Measurements from ENCODE around the gene IL17RE. TPM values are rescaled to one million over a fixed set of nuclear protein-coding genes. Genes with fewer than 3 reads are reported as not detected.

IL17RE gene
- total and polyA plus RNA-seq, 2 donors (not counting 3 experiments of a cell fraction or from before 2014, with no cell fraction given) = 1.2 to 1.3 TPM

DNA sequence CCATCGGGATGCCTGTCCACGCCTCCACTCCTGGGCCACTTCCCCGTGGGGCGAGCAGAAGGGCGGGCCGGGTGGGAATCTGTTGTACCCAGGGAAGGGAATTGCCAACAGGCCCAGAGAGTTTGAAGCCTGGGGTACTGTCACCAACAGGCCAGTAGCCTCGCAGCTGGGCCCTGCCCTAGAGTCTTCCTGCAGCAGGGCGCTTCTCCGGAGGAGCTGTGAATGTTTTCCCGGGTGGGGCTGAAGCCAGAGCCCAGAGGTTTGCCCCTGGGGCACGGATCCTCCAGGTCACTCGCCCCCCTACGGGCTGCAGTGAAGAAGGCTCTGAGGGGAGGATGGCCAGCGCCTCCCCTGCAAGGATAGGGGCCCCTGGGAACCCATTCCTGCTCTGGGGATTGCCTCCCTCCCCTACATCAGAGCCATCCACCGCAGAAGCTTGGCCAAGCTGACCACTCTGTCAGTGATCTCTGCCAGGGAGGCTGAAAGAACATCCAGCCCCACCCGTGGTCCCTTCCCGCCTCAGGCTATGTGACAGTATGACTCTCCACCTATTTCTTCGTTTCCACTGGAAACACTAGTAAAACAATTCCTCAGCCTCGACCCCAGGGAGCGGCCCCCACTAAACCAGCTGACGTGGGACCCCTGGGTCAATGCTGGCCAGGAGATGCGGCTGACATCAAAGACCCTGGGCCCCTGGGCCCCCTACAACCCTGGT lies 39.4 kb upstream of the IL17RE start:
- no peaks in the 10 kb centered on the region for H4K20me1 ChIP-seq (replicated peaks; ENCODE audit: control insufficient read depth, extremely low read depth, insufficient read depth, low read length)
- DNase-seq (ENCODE audit: low read depth, low spot score) (no peak), FAIRE-seq (no peak)
- intact Hi-C loops (cut with micrococcal nuclease) (no loop called here), dilution Hi-C loops (cut with MboI; ENCODE audit: extremely low pct_ligation_motif_present, low sequenced_read_pairs) (no loop called here)
- no TSS peak for BruUV-seq (replicated peaks)
- H3K9me3 ChIP-seq (replicated peaks; ENCODE audit: control insufficient read depth, insufficient read depth, low read length) = no peaks in the 10 kb centered on the region
- no peak overlapping the region for H3K27ac ChIP-seq (ENCODE audit: insufficient read depth, low read depth, low read length)
- no peaks in the 10 kb centered on the region for H3K79me2 ChIP-seq (ENCODE audit: control insufficient read depth, insufficient read depth, low read length)
- H3K27me3 ChIP-seq (ENCODE audit: control insufficient read depth in 2 of 2, insufficient read depth in 2 of 2, low read length in 2 of 2) = no peaks in the 10 kb centered on the region
- no peaks in the 10 kb centered on the region for H3K4me1 ChIP-seq (ENCODE audit: control insufficient read depth, extremely low read depth, insufficient read depth, low read length)
- H3K4me2 ChIP-seq (ENCODE audit: insufficient read depth, low read length) = peak overlapping the region; percentile 61
- H3K9me1 ChIP-seq (replicated peaks; ENCODE audit: control insufficient read depth, extremely low read depth, insufficient read depth, low read length) = no peaks in the 10 kb centered on the region
- TF ChIP-seq JUN (IDR thresholded peaks at IDR 0.05; ENCODE audit: borderline replicate concordance, insufficient read depth, insufficient read length, low read depth) (no peak), POLR2AphosphoS5 (IDR thresholded peaks at IDR 0.05; ENCODE audit: insufficient read depth, low read depth, low read length) (no peak), POLR2A (IDR thresholded peaks at IDR 0.05; ENCODE audit: low read depth, low read length) (no peak), FOS (IDR thresholded peaks at IDR 0.05; ENCODE audit: borderline replicate concordance, insufficient read depth, low read length) (no peak), GATA2 (IDR thresholded peaks at IDR 0.05; ENCODE audit: insufficient read depth, insufficient read length, low read depth, low read length) (no peak), CTCF (IDR thresholded peaks at IDR 0.05; ENCODE audit: extremely low read depth in 1 of 2, insufficient read depth in 1 of 2, low read depth in 1 of 2, low read length in 2 of 2) (no peak), EZH2 (IDR thresholded peaks at IDR 0.05; ENCODE audit: borderline replicate concordance, low read depth, low read length, severe bottlenecking) (no peak), MYC (IDR thresholded peaks at IDR 0.05; ENCODE audit: low read depth, low read length) (no peak)
- TF ChIP-seq, protein P1, sequence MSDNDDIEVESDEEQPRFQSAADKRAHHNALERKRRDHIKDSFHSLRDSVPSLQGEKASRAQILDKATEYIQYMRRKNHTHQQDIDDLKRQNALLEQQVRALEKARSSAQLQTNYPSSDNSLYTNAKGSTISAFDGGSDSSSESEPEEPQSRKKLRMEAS (IDR thresholded peaks at IDR 0.05; ENCODE audit: insufficient read depth, insufficient read length) = no peak
- no peak overlapping the region for H3K9ac ChIP-seq (replicated peaks; ENCODE audit: extremely low read depth, insufficient read depth, low read length)
- no peaks in the 10 kb centered on the region for H3K36me3 ChIP-seq (ENCODE audit: control insufficient read depth in 2 of 2, extremely low read depth in 1 of 2, insufficient read depth in 2 of 2, low read length in 2 of 2)
- ChIA-PET POLR2A (no interaction called here), CTCF (interaction anchor here (1.7 kb wide), 1 partner anchor 51 kb away, joined by 4 read pairs; no protein-coding TSS in a partner anchor)
- H2AFZ ChIP-seq (ENCODE audit: low read depth, low read length) = peak overlapping the region; percentile 97
- H3K4me3 ChIP-seq (replicated peaks in 1 of 3; ENCODE audit: insufficient read depth in 1 of 3, low read depth in 1 of 3, low read length in 3 of 3) = peak overlapping the region in 1 of 3 experiments; percentile 27
